ENCODE results near the gene PKMYT1.

DNA sequence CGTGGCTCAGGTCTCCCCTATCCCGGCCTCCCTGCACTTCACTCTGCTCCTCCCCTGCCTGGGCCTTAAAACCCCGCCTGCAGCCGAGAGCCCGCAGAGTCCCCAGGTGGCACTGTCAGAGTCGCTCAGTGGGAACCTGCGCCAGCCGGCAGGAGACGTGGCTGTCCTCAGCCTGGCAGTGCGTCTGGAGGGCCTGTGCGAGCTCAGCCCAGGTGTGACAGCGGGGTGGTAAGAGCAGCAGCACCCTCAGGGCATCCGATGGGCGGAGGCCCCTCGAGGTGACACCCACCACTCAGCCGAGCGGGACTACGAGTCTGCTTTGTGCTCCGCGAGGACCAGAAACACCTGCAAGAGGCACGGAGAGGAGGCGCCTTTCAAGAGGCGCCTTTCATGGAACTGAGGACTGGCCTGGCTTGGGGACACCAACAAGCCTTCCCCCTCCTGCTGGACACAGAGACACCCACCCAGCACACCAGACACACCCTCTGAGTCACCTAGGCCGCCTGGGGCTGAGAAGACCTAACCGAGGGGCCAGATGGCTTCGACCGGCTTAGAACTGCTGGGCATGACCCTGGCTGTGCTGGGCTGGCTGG lies 32.7 kb upstream of the PKMYT1 start, which contains the start of gene CLDN9:
- TF ChIP-seq, protein P1, sequence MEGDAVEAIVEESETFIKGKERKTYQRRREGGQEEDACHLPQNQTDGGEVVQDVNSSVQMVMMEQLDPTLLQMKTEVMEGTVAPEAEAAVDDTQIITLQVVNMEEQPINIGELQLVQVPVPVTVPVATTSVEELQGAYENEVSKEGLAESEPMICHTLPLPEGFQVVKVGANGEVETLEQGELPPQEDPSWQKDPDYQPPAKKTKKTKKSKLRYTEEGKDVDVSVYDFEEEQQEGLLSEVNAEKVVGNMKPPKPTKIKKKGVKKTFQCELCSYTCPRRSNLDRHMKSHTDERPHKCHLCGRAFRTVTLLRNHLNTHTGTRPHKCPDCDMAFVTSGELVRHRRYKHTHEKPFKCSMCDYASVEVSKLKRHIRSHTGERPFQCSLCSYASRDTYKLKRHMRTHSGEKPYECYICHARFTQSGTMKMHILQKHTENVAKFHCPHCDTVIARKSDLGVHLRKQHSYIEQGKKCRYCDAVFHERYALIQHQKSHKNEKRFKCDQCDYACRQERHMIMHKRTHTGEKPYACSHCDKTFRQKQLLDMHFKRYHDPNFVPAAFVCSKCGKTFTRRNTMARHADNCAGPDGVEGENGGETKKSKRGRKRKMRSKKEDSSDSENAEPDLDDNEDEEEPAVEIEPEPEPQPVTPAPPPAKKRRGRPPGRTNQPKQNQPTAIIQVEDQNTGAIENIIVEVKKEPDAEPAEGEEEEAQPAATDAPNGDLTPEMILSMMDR (IDR thresholded peaks at IDR 0.05) = no peak
- no peak for TF ChIP-seq POLR2AphosphoS5 (IDR thresholded peaks at IDR 0.05; ENCODE audit: insufficient read depth in 1 of 2, low read depth in 1 of 2)
